Airway epithelial cell (primary cell): Measurements from ENCODE around the gene ZSCAN29. TPM values are rescaled to one million over a fixed set of nuclear protein-coding genes. Genes with fewer than 3 reads are reported as not detected.

Experiments used
- total RNA-seq: library from RNA; depleted of rRNA; stranded (reverse); fragments of >200 nt; gene quantifications from 2 replicates; pipeline ENCODE4 v1.2.3, GENCODE V29; 2015

The ZSCAN29 gene
- total RNA-seq, result 12.8 and 22.3 TPM in 2 replicates

DNA sequence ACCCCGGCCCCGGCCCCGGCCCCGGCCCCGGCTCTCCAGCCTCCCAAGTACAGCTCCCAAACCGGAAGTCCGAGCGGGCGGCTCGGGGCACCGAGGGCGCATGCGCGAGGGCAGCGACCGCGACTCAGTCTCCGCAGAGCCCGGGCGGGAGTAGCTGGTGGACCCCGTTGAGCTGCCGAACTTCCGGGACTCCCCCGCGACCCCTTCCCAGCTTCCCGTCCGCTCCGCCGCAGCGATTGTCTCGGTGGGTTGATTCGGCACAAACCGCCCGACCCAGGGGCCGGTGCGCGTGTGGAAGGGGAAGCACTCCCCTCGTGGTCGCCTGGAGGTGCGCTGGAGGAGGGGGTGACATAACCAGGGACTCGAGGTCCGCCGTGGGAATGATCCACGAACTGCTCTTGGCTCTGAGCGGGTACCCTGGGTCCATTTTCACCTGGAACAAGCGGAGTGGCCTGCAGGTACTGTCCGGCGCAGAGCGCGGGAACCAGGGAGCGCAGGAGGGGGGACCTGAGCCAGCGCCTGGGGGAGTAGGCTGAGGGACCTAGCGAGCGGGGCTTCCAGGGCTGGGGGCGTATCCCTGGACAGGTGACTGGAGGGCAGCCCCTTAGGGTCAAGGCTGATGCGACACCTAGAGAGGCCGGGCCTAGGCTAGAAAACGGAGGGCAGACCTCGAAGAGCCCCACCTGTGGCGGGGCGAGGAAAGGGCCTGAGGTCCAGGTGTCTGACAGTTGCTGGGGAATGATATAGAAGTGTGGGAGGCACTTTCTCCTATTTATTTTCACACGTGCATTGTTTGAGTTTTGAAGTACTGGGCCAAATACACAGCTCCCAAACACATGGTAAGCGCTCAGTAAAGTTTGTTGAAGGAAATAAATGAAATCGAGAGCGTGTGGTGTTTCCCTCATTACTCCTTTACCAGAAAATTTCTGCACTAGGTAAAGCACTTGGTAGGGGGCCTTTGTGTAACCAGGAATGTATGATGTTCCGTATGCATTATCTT lies at the start of gene ZSCAN29, which contains the start of gene TUBGCP4:
Gene ZSCAN29, minus strand, starts transcription at position 69 of the 1,000 bp plus-strand sequence. CDS start 1,130 bp downstream, outside the sequence.
Gene TUBGCP4, plus strand, starts transcription at position 127 of the 1,000 bp plus-strand sequence. Its CDS starts 254 bp downstream, at position 381.

DNA sequence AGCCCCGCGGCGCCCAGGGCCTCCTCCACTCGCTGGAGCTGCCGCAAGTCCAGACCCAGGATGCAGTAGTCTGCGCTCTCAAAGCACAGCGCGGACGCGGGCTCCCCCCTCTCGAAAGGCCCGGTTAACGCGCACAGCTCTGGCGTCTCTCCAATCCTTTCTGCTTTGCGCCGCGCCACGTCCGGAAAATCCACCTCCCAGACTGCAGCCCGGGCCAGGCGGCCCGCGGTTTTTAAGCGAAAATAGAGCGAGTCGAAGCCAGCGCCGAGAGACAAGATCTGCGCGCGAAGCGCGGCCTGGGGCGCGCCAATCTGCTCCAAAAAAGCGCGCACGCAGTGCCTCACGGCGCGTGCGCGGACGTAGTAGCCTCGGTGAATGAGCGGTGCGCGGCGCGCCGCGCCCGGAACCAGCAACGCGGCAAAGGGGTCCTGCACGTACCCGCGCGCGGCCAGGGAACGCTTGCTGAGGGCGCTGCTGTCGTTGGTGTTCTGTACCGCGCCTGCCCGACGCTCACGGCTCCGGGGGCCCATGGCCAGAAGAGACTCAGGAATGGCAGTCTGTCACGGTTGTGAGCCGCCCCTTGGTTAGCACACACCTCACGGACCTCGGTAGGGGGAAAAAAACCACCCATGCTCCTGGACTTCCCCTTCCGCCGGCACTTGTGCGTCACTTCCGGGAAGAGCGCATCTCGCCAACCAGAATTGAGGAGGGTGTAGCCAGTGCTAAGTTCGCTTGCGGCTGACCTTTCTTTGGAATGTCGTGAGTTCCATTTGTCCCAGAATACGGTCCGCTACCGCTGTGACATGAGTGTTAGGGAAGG lies 40.7 kb downstream of the ZSCAN29 start, which contains the start of gene LCMT2:
Gene LCMT2, minus strand, starts transcription at position 614 of the 820 bp plus-strand sequence. Its CDS starts 84 bp downstream, at position 530.

Other genes starting within 250 kb of the ZSCAN29 start
- gene TMEM62, start 237.5 kb downstream of the ZSCAN29 start, total RNA-seq, result 12.8 and 18.6 TPM in 2 replicates
- 32.2 and 48.9 TPM in 2 replicates for gene CCNDBP1, start 185.6 kb downstream of the ZSCAN29 start, total RNA-seq
- not detected in 2 replicates for gene EPB42, start 150.0 kb downstream of the ZSCAN29 start, total RNA-seq
- 0.92 and 2.1 TPM in 2 replicates for gene TGM5, start 104.1 kb downstream of the ZSCAN29 start, total RNA-seq
- gene TGM7, start 68.8 kb downstream of the ZSCAN29 start, total RNA-seq, result not detected in 2 replicates
- gene LCMT2, start 40.5 kb downstream of the ZSCAN29 start, total RNA-seq, result 4.8 and 5.1 TPM in 2 replicates
- 14.6 and 19.0 TPM in 2 replicates for gene TUBGCP4, start 58 bp upstream of the ZSCAN29 start, total RNA-seq
- 16.8 and 22.1 TPM in 2 replicates for gene TP53BP1, start 122.1 kb upstream of the ZSCAN29 start, total RNA-seq
- 0.51 and 0.99 TPM in 2 replicates for gene MAP1A, start 146.6 kb upstream of the ZSCAN29 start, total RNA-seq
- 27.6 and 50.0 TPM in 2 replicates for gene PPIP5K1, start 219.2 kb upstream of the ZSCAN29 start, total RNA-seq
- 86.0 and 112 TPM in 2 replicates for gene CKMT1B, start 223.0 kb upstream of the ZSCAN29 start, total RNA-seq
- gene STRC, start 247.8 kb upstream of the ZSCAN29 start, total RNA-seq, result 0.14 TPM in 1 of 2 replicates, not detected in the other